ENCODE results near the gene TNRC6B.
"Not testable (repeated sequence)": the region's sequence is repeated elsewhere in the genome, so short reads cannot be mapped to it uniquely, and the experiment has no call there.

Gene TNRC6B

DNA sequence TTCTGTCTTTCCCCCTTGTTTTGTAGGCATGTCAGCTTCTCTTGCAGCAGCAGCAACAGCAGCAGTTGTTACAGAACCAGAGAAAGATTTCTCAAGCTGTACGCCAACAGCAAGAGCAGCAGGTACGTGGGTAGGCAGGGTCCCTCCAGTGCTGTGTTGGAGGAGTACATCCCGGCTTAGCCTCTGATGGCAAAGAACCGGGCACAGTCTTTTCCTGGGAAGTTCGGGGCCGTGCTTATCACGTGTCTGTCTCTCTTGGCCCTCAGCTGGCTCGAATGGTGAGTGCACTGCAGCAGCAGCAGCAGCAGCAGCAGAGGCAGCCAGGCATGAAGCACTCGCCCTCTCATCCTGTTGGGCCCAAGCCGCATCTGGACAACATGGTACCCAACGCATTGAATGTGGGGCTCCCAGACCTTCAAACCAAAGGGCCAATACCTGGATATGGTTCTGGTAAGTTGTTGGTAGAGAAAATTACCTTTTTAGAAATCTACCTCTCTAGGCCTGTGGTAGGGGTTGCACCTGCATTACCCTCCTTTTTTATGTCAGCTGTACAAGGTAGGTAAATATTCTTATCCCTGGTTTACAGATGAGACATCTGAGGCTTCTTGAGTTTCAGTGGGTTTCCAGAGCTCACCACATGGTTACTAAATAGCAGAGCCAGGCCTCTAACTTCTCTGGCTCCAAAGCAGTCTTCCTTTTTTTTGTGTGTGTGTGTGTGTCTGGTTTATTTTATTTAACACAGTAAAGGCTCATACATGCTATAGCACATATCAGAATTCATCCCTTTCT, 123.4 kb downstream of the TNRC6B start:
- no peak for DNase-seq

DNA sequence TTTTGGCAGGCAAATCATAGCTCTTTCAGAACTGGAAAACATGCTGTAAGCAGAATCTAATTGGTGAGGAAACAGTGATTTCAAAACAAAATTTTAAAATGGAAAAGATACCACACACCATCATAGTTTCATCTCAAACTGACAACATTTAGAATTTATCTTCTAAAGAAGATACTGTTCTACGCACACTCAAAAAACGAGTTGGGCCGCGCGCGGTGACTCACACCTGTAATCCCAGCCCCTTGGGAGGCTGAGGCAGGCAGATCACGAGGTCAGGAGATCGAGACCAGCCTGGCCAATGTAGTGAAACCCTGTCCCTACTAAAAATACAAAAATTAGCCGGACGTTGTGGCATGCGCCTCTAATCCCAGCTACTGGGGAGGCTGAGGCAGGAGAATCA, 124.4 kb downstream of the TNRC6B start:
- no peak for DNase-seq

DNA sequence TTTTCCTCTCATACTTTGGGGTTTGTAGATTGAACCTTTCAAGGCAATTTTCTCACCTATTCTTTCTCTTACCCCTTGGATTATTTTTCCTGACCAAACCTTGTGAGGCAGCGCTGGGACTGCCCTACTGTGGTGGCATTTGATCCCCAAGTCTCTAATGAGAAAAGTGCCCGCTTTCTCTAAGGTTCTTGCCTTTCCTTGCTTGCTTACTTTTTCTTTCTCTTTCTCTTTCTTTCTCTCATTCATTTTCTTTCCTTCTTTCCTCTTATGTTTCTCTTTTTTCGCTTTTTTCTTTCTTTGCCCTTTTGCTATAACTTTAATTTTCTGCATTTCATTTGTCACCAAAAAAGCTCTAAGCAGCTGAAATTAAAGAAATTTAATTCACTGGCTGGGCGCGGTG, 127.9 kb downstream of the TNRC6B start:
- no peak for DNase-seq

DNA sequence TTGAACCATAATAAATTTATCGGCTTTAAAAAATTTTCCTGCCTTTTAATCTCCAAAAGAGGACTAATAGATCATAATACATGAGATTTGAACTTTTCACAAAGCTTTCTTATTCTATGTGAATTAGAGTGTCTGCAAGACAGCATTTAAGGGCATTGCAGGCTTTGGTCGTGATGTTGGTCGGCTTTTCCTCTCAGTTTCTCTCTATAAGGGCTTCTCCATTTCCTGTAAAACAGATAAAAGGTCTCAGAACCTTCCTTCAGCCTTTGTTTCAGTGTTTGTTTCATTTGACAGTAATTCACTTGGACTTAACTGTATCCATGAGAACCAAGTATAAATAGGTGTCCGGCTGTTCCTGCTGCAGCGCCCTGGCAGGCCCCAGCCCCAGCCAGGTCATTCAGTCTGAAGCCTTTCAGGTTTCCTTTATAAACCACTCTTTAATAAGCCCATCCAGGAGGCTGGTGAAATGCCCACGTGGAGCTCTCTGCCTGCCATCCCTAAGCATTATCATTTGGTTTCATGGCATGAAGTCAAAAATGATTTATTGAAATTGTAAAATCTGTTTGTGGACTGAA, 131.4 kb downstream of the TNRC6B start:
- DNase-seq, result no peak

DNA sequence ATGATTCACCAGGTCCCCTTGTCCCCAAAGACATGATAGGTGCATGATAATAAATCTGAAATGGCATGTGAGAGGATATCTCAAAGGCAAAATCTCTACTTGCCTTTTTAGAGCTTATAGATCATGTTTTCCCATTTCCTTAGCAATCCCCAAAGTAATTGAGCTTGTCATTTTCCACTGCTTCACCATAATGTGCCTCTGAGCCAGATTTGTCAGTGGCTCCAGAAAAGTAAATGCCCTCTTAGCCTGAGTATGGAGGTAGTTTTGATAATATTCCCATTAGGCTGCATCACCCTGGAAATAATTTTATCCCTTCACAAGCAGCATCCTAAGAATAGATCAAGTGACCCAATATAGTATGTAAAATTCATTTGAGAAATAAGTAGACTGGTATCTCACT, 131.9 kb downstream of the TNRC6B start:
- DNase-seq, result no peak

DNA sequence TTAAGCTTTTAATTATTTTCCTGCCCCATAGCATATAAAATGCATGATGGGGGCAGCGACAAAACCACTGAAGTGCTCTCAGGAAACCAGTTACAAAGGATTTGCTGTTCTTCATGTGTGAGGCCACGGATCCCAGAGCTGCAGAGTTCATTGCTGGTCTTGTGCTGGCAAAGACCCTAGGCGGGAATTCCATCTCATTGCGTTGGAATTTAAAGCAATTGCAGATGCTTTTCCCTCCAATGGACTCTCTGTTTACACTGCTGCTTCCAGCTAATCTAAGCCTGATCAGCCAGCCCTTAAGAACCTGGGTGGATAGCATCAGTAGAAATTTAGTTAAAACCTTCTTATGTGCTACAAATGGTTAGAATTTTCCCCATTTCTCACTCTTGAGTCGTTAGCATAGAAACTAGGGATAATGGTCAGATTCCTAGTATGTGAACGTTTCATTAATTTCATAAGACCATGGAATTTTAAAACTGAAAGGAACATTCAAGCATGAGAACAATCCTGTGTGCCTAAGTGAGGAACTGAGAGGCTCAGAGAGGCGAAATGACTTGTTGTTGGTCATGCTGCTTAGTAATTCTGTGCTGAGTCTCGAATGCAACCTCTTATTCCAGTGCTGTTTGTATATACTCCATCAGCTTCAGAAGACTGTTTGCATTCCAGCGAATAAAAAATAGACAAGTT, 132.5 kb downstream of the TNRC6B start:
- no peak for DNase-seq

DNA sequence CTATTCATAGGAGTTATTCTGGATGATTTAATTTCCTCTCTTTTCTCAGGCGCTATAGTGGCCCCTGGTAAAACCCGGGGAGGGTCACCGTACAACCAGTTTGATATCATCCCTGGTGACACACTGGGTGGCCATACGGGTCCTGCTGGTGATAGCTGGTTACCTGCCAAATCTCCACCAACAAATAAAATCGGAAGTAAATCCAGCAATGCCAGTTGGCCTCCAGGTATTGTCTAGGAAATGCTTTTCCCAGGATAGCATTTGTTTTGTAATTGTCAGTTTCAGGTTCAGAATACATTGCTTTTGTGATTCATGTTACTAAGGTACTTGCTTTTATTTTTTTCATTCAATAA, 133.0 kb downstream of the TNRC6B start:
- DNase-seq, result no peak

DNA sequence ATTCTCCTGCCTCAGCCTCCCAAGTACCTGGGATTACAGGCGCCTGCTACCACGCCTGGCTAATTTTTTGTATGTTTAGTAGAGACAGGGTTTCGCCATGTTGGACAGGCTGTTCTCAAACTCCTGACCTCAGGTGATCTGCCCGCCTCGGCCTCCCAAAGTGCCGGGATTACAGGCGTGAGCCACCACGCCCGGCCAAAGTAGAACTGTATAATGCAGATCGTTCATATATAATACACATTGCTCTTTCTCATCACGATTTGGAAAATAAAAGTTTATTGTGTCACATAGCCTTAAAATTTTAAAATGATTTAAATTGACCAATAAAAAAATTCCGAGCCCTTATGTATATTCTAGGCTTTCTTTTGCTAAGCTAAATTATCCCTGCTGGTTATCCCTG, 133.9 kb downstream of the TNRC6B start:
- DNase-seq, result not testable (repeated sequence)

DNA sequence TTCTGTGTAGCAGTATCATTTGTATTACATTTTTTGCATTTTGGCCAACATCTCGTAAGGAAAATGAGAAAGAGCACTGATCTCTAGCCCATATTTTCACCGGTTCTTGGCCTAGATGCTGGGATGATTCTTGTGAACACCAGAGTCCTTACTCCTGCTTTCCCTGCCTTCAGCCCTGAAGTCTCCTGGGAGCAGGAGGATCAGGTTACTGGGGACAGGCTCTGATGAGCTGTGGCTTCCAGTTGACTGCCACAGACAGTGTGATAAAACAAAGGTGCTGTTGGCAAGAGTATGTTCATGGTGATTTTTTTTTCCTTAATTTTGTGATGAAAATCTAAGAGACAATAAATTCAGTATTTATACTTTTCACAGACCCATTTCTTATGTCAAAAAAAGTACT, 134.3 kb downstream of the TNRC6B start:
- DNase-seq, result no peak

DNA sequence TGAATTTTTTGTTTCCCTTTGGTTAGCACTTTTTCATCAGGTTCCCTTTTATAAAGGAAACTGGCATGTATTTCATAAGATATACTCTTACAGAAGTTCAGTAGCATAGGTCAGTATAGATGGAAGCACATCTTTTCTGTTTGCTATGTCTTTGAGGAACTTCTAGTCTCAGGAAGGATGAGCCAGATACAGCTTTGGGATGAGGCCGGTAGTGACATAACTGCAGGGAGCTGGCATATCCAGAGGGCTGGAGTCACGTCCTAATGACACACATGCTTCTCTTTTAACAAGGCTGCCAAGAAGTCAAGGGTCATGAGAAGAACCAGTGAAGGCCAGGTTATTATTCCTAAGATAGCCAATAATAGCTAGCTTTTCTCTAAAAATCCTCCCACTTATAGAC, 135.3 kb downstream of the TNRC6B start:
- peak; percentile 34 to 46 for DNase-seq

DNA sequence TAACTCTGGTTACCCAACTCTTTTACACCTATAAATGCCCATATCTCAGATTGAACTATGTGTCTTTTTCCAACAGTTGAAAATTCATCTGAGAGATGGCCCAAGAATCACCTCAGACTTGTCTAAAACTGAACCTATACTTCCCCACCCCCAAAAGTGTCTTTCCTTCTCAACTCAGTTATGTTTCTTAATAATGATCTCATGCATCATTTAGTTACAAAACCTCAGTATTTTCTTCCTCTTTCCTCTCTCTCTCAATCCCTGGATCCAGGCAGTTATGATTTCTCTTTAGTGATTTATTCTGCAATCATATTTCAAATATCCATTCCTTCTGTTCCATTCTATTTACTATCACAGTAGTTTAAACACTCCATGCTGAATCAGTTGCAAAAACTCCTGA, 136.3 kb downstream of the TNRC6B start:
- no peak for DNase-seq

DNA sequence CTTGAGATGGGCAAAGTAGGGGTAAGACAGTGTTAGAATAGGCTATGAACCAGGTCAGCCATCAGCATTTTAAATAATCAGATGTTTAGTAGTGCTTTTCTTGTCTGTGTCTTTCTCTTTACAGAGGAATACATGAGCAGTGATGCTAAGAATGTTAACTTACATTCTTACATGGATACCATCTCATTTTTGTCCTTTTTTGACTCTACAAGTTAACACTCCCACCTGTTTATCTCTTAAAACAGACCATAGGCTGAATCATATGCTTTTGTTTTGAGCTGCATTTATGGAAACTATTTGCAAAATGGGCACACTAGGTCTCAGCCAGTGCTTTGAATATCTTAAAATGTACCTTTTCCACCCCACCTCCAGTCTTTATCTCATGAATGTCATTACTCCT, 143.0 kb downstream of the TNRC6B start:
- no peak for DNase-seq

DNA sequence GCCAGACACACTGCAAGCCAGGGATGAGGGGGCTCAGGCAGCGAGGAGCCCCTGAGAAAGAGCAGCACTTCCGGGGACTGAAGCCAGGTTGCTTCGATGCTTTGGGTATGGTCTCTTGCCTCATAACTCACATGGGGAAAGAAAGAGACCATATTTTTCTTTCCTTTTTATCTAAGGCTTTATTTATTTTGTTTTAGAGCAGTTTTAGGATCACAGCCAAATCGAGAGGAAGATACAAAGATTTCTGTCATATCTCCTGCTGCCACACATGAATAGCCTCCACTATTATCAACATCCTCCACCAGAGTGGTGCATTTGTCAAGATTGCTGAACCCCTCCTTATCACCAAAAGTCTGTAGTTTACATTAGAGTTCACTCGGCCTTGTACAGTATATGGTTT, 144.3 kb downstream of the TNRC6B start:
- DNase-seq, result no peak

DNA sequence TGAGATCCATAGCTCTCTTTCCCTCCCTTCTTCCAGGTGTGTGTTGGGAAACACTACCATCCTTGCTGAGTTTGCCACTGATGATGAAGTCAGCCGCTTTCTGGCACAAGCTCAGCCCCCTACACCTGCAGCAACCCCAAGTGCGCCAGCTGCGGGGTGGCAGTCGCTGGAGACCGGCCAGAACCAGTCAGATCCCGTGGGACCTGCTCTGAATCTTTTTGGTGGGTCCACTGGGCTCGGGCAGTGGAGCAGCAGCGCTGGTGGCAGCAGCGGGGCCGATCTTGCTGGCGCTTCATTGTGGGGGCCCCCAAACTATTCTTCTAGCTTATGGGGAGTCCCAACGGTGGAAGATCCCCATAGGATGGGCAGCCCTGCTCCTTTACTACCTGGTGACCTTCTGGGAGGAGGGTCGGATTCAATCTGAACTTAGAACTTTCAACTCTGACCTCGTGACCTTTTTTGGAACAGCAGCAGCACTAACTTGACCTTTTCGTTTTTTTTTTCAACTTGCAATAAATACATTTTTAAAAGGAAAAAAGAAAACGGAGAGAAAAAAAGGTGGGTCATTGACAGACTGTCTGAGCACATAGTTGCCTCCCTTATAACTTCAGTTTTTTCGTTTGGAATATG, 145.2 kb downstream of the TNRC6B start:
- DNase-seq, result no peak

DNA sequence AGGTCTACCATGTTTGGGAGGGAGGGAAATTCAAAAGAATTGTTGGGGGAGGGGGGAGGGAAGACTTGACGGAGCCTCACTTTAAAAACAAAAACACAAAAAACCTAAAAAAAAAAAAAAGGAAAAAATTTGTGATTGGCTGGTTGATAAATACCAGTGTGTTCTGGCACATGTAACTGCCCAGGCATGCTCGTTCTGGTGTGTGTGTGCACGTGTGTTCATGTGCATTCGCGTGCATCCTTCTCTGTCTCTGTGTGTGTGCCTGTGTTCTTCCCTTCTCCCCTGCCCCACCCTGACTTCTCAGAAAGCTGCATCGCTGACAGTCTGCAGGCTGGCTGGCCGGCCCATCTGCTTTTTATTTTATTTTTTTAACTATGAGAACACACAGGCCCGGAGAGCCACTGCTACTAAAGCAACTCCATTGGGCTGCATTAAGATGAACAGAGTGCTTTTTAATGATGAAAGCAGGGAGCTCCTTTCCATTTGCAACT, 146.0 kb downstream of the TNRC6B start:
- no peak for DNase-seq

DNA sequence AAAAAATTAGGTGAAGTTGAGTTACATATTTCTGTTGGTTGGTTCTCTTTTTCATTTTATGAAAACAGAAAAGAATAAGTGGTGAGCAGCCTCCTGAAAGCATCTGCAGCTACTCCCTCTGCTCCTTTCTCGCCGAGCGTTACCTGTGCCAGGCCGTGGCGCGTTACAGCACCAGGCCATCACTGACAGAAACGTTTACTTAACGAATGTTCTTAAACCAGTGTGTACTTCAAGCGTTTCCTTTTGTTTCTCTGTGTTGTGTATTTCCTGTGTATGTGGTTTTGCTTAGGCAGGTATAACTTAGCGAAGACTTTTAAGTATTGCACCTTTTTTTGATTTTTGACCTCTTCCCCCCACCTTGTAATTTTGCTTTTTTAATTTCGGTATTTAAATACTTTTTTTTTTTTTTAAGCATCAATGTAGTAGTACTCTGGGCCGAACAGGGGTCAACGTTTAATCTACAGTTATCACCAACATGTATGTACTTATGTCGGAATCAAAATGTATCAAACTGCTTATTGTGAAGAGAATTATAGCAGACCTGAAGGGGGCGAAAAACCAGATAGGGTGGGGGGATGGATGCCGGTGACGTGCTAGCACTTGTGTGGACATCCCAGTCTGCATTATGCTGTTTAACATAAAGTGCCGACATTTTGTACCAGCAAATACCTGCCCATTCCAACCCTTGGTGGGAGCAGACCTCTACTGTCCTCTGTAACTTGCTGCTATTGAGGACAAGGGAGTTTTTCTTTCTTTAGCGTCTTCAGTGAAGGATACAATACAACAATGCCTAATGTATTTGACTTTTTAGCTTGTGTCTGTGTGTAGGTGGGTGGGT, 147.0 kb downstream of the TNRC6B start:
- DNase-seq, result no peak

DNA sequence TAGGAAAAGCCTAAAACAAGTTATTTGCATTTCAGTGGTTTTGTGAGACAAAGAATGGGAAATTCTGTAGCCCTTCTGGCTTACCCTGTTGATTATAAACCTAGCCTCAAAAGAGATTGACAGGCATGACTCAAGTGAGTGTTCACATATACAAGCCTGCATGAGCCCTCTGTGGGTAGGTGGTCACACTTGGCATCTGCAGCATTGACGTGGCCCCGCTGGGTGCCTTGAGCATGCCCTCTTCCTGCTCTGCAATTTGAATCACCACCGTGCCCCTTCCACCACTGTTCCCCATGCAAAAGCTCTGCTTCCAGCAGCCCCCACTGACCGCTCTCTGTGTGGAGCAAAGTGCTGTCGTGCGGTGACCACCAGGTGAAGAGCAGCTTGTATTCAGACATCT, 147.6 kb downstream of the TNRC6B start:
- DNase-seq, result no peak

DNA sequence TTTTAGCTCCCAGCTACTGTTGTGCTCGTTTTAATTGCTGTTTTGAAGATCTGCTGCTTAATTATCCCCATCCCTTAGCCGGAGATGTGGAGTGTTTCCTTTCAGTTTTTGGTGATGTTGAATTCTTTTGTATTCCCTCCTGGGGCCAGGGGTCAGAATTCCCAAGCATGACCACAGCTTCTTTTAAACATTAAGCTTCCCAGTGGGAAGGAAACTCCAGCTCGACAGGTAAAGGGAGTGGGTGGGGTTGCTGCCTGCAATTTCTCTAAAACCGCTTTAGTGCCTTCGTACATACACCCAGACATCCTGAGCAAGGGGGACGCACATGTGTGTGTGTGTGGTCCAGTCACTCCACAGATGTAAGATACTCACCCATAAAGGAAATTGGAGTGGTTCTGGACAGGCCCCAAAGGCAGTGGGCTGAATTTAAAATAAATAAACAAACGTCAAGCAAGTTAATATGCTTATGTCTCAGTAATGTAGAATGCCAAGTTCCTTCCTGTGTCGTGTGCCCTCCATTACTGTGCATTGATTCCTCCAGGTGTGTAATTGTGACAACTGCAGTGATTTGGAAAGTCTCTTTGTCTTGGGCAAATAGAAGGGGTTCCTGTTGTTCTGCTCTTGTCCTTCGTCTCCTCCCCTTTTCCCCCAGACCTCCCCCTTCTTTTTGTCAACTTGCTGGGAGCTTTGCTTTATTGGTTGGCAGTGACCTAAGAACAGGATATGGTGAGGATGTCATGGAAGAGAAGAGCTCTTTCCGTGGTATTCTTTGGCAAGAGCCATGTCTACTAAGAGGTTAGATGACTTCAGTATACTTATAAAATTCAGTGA, 149.4 kb downstream of the TNRC6B start:
- DNase-seq, result no peak

DNA sequence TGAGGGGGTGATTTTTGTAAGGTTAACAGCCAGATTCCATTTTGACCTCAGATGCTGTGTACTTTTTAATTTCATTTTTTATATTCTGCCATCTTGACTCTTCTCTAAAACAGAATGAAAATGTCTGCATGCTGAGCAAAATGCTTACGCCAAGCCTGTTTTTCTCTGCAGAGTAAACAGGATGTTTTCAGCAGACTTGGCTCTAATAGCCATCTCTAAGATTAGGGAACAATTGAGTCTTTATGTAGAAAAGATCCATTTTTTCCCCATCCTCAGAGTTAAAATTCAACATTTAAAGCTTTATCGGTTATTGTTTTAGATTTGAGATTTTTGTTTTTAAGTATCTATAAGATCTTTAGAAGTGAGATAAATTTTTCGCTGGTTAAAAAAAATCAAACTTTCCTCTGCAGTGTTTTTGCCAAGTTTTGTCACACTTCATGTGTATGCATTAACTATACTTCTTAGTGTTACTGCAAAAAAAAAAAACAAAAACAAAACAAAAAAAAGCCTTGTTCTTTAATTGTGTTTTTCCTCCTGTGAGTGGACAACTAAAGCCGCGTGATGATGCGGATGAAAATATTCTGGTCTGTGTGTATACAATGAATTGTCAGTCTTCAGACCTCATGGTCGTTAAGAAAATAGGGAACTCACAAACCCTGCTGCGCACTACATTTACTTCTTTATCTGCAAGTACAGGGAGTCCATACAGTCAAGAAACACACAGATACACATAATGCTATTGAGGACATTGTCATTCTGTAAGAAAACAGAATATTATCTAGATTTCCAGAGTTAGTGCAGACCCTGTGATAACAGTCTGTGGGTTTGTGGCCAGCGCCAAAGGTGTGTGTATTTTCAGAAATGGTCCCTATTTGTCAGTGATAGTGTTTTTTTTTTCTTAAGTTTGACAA, 151.1 kb downstream of the TNRC6B start:
- no peak for DNase-seq

DNA sequence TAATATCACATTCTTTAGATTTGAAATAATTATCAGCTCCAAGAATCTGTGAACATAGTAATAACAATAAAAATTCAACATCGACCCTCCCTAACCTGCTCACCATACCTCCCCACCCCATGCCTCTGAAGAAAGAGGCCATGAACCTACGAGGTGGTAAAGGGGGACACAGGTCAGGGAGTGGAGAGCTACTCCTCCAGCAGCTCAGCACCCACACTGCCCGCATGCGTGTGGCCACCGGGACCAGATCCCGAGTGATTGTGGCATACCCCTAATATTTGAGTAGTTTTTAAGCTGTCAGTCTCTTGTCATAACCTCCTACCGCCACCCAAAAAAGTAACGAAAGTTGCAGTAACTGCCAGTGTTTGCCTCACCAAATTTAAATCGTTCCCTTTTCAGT, 151.7 kb downstream of the TNRC6B start:
- no peak for DNase-seq

DNA sequence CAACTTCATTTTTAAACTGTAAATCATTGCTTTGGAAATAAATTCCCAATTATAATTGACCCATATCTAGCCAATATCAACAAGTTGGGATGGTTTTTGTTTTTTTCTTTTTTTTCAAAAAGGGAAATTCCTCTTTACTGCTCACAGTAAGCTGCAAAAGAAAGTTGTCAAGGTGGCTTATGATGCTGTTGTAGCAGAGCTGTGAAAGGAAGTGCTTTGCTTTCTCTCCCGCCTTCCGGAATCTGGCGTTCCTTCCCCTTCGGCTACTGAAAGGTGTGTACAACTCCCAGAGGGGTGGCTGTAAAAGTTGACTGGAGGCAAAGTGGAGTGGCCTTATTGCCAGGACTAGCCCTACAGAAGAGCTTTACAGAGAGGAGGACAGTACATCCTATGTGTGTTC, 152.4 kb downstream of the TNRC6B start:
- no peak for DNase-seq

Measured in Kasumi-1 (cell line).